Fibroblast of gingiva (primary cell): ENCODE data around the gene ABR.
"Not testable (repeated sequence)": the region's sequence is repeated elsewhere in the genome, so short reads cannot be mapped to it uniquely, and the experiment has no call there.

Experiments used
- DNase-seq: peaks from one replicate; pipeline ENCODE4 v3.0.0-alpha.2; 2011; ENCODE audit warnings: low read depth

Gene ABR

DNA sequence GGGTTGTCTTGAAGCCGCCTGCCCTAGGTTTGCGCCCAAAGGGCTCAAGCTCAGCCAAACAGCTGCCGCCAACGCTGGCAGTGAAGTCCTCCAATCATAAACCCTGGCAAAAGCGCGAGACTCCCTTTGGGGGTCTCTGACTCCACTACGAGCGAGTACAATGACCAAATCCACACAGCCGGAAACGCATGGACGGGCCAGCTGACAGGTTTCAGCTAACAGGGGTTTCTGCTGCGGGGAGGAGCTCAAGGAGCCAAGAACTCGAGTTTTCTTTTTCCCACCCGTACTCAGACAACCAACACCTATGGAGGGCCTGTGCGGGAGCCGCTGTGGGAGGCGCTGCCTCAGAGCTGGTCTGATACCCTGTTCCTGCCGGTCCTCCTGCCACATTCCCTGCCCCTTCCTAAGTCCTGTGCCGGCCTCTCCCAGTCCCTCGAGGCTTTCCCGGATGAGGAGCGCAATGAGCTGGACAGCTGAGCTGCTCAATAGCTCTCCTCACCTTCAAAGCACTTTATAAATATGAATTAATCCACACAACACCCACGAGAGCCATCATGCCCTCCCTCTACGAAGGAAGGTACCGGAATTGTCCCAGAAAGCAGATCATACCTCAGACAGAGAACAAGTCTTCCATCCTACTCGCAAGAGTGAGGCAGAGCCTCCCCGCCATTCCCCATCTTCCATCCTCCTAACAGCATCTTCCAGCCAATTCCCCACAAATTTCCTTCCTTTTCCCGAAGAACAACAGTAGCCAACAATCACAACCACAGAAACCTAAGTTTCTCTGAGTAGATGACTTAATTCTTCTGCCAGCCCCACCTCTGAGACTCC is 6.1 kb downstream of the ABR start:
- DNase-seq, result no peak

DNA sequence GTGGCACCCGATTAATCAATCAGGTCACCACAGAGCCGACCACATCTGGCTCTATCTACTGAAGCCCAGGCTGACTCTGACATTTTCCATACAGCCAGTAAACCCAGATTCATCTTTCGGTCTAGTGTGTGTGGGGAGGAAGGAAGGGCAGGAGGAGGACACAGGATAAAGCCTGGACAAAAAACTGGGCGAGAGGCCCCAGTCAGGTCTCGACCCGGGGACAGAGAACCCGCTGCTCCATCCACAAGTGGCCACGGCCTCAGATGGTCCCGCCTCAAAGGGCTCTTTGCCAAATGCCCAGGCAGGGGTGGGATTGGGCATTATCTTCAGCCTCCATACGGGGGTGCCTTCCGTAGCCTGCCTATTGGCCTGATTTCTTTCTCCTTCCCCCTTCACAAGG is 7.8 kb downstream of the ABR start:
- no peak for DNase-seq

DNA sequence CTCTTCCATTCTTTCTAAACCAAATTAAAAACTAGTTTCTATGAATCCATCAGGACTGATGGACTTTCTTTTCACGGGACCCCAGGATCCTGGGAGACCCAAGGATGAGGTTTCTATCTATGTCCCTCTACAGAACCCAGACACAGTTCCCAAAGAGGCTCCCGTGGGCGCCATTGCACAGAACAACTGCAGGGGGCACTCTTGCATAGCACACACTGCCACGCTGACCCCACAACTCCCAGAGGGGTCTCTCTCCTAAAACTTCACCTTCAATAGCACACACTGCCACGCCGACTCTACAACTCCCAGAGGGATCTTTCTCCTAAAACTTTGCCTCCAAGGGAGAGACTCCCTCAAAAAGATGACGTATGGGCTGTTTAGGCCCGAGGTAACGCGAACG is 9.0 kb downstream of the ABR start:
- DNase-seq, result no peak

DNA sequence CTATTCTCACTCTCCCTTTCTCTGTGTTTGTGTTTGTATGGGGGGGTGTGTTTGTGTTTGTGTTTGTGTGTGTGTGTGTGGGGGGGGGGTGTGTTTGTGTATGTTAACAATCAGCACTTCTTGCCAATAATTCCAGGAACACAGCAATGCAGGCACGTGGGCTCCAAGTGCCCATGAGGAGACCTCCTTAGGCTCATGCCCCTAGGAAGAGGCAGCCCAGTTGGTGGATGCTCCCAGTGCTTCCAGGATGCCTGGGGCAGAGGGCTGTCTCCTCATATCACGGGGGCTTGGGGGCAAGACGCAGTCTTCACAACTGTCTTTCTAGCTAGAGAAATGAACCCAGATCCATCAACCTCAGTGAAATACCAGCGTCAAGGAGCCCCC is 9.9 kb downstream of the ABR start:
- no peak for DNase-seq

DNA sequence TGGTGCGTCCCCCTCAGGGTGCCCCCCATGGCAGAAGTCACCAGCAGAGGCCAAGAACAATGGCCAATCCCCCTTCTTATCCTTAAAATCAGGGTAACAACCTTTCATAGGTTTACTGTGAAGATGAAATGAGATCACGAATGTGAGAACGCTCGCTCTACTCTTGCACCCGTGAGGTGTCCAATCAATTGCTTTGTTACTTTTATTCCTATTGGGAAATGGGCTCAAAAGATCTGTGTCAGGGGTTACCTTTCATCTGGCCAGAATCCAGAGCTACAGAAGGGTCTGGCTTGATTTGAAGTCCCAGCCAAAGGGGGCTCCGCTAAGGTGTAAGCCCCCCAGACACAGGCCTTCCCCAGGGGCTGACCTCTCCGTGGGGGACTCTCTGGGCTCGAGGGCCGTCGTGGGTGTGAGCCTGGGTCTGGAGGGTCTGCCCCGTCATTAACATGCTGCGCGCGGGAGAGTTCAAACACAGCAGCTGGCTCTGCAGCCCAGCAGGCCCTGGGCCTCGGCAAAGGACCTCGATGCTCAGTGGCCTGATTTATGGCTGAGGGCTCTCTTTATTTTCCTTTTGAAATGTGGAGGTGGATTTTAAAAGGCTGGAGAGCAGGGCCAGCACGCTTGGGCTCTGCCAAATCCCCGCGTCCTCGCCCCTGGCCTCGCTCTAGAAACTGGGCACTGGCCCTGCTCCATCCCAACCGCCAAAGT is 10.4 kb downstream of the ABR start:
- no peak for DNase-seq

DNA sequence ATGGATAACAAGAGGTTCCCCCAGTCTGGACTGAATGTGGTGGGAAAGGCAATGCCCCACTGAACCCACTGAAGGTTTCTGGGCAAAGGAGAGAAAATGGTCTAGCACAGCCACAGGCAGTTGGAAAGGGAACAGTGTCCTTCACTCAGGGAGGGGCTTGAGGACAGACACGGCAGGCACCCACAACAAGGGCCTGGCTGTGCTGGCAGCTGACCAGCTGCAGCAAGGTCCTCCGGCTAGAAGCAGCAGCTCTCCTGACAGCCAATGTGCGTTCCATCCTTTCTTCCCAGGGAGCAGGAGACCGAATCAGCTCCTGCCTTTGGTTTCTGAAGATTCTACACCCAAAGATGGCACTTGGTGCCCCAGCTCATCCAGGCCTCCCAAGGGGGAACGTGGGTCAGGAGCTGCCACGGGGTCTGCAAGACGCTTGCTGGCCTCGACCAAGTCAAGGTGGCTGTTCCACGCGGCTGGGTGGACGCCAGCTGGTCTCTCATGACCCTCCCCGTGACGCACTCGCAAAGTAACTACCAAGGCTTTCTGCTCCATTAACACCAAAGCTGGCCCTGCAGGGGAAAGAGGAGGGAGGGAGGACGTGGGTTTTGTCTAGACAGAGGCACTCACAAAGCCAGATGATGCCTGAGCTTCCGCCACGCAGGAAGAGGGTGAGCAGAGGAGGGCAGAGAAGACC is 11.1 kb downstream of the ABR start:
- no peak for DNase-seq

DNA sequence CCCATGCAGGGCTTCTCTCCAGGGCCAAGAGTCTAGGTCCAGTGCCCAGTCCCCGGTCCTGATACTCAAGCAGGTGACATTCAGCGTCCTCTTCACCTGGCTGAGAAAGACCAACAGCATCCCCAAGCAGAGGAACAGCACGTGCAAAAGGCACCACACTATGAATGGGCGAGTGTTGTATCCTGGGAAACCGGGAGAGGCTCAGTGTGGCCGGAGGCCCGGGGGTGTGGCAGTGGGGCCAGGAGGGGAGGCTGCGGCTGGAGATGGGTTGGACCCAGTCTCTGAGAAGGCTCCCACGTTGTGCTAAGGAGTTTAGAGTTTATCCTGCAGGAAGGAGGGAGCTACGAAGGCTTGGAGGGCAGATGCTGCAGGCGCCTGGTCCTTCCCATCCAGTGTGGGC is 13.5 kb downstream of the ABR start:
- no peak for DNase-seq

DNA sequence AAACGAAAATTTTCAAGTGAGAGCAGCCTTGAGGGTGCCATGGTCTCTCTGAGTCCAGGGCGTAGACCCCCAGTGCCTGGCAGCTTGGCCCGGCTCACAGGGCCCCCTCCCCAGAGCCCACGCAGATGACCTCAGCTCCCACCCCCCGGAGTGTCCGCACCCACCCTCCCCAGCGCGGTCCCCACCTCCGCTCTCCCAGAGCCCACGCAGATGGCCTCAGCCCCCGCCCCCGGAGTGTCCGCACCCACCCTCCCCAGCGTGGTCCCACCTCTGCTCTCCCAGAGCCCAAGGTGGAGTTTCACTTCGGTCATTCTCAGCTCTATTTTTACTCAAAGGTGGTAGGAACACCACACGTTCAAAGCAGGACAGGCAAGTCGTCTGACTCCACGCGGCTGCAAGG is 13.9 kb downstream of the ABR start:
- no peak for DNase-seq

DNA sequence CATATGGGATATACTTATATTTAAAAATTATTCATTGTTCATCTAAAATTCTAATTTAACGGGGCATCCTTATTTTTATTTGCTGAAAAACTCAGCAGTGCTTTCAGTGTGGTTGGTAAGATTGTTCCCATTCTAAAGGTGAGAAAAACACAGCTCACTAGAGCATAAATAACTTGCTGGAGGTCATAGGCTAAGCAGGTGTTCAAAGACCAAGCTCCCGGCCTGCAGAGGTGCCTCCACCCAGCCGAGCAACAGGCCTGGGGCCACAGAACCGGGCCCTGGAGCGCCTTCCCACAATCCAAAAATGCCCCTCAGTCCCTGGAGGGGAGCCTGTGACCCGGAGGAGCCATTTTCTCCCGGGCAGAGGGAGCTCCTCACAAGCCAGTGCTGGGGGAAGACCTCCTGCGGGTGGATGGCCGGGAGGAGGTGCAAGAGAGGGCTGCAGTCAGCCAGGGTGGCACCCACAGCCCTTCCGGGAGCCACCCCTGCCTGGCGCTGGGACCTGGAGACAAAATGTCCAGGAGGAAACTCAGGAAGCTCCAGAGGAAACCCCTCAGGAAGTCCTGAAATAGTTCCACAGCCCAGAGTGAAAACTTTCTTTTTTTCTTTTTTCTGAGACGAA is 14.7 kb downstream of the ABR start:
- no peak for DNase-seq

DNA sequence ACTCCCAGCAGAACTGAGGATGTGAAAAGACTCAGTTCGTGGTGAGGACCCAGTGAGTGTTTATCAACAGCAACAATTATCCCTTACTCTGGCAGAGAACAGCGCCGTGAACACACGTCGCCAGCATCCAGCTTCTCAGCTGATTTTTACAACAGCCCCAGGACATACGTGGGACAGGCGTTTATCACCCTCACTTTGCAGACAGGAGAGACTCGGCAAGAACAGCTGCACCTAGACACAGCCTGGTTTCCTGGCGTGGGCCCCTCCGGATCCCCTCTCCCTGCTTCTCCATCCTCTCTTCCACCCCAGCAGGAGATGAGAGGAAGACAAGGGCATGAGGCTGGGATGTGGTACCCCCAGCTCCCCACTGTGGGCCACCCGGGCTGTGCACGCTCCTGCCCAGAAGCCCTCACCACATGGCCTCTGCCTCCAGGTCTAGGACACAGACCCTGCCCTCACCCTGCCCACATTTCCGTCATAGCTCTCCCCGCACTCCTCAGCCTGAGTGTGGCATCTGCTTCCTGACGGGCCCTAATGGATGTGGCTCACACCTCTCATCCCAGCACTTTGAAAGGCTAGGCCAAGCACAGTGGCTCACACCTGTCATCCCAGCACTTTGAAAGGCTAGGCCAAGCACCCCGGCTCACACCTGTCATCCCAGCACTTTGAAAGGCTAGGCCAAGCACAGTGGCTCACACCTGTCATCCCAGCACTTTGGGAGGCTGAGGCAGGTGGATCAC is 17.5 kb downstream of the ABR start:
- DNase-seq, result no peak

DNA sequence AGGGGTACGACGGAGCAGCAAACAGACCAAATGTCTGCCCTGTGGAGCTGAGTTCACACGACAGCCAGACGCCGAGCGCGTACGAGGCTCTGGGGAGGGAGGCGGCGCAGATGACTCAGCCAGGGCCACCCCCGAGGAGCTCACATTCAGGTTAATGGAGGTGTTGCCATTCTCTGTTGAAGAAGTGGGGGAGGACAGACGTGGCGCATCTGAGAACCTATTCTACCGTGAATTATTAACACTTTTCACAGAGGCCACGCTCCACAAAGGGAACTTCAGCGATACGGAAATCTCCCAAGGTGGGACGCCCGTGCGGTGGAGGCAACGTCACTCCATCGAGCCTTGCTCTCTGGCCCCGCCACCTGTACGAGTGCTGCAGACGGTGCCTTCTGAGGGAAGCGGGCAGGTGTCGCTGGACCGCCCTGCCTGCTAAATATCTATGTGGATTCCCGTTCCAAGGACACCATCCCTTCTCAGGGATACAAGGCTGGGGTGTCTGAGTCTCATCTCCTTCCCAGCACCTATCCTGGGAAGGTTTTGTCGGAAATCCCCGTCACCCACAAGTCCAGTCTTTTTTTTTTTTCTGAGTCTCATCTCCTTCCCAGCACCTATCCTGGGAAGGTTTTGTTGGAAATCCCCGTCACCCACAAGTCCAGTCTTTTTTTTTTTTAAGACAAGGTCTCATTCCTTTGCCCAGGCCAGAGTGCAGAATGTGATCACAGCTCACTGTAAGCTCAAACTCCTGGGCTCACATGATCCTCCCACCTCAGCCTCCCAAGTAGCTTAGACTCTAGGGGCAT is 19.0 kb downstream of the ABR start:
- DNase-seq, result no peak

DNA sequence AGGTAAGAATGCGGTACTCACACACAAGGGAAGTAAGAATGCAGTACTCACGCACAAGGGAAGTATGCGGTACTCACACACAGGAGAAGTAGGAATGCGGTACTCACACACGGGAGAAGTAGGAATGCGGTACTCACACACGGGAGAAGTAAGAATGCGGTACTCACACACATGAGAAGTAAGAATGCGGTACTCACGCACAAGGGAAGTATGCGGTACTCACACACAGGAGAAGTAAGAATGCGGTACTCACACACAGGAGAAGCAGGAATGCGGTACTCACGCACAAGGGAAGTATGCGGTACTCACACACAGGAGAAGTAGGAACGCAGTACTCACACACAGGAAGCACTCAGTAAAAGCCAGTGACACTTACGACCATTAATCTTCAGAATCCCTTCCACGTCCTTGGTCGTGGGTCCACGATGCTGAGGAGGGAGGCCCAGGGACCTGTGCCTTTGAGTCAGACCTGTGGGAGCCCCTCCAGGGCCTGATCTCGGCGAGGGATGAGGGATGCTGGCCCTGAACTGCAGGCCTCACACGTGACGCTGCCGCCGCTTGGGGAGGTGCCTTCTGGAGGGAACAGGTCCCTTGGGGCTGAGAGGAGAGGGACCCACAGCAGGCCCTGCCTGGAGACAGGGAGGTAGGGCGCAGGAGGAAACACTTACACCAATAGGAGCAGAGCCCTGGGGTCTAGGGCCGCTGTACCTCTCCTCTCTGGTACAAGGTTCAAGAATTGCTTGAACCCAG is 20.2 kb downstream of the ABR start:
- no peak for DNase-seq

DNA sequence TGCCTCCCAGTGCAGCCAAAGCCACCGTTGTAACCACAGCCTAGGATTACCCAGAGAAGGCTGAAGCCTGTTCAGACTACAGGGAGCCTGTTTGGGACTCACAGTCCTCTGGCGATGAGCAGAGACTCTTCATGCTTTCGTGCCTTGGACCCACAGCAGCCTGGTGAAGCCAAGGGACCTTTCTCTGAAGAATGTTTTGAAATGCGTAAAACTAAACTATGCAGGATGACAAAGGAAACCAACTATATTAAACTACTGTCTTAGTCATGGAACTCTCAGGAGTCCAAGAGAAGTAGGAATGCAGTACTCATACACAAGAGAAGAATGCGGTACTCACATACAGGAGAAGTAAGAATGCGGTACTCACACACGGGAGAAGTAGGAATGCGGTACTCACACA is 20.9 kb downstream of the ABR start:
- no peak for DNase-seq

DNA sequence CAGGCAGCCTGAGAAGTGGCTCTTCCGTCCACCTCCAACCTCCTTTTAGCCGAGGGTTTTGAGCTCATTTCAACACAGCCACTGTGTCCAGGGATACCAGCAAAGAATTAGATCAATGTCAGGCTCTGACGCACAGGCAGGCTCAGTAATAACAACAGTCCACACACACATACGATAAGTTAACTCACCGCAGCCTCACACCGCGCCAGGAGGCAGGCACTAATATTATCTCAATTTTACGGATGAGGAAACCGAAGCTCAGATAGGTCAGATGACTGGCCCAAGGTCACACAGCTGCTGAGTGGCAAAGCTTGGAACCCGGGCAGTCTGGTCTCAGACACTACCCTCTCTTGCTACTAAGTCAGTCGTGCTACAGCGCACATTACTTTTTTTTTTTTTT is 22.9 kb downstream of the ABR start:
- DNase-seq, result no peak

DNA sequence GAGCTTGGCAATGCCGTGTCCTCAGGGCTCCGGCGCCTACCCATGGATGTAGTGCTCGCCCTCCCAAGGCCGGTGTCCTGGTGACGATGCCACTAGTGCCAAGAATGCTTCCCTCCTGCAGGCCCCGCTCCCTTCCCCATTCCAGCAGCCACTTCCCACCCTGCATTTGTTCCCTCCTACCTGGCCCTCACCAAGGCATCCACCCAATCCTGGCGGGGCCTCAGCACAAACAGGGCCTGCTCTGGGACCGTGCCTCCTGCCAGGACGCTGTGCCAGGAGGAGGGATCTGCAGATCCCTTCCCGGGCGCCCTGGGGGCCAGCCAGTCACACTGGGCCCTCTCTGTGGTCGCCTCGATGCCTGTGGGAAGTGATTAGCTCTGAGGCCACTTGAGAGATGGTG is 25.1 kb downstream of the ABR start:
- DNase-seq, result no peak

DNA sequence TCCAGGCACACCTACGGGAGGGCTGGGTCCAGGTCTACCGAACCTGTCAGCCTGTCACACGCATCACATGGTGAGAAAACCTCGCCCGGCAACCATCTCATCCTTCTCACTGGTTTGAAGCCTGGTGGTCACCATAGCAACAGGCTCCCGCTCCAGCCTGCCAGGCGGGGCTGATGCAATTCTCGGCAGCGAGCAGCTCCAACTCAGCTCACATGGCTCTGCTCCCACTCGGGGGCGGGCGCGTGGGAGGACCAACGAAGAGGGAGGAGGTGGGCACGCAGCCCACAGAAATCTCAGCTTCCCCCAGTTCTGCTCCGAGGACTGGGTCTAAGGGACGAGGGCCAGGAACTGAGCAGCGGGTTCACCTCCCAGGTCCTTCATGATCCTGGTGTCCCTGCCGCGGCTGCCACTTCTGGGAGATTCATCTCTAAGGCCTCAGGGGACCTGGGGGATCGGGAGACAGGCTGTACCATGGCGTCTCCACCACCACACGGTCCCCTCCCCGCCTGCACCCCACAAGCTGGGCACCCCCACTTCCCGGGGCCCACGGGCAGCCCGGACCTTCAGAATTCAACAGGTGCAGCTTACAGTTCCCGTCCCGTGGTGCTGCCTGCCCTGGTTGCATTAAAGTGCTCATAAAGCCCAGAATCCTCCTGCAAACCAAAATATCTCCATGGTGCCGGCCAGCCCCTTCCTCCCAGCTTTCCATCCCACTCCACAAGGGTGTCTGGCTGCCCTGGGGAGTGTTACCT is 25.8 kb downstream of the ABR start:
- DNase-seq, result peak; percentile 75

DNA sequence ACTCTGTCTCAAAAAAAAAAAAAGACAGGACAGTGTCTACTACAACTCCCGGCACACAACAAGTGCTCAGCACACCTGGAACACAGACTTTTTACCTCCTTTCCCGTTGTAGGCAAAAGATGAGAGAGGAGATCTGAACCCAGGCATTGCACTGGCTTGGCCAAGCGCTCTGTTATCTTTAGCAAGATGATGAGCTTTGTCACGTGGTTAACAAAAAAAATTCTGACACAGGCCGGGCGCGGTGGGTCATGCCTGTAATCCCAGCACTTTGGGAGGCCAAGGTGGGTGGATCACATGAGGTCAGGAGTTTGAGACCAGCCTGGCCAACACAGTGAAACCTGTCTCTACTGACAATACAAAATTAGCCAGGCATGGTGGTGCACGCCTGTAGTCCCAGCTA is 27.2 kb downstream of the ABR start:
- DNase-seq, result not testable (repeated sequence)

DNA sequence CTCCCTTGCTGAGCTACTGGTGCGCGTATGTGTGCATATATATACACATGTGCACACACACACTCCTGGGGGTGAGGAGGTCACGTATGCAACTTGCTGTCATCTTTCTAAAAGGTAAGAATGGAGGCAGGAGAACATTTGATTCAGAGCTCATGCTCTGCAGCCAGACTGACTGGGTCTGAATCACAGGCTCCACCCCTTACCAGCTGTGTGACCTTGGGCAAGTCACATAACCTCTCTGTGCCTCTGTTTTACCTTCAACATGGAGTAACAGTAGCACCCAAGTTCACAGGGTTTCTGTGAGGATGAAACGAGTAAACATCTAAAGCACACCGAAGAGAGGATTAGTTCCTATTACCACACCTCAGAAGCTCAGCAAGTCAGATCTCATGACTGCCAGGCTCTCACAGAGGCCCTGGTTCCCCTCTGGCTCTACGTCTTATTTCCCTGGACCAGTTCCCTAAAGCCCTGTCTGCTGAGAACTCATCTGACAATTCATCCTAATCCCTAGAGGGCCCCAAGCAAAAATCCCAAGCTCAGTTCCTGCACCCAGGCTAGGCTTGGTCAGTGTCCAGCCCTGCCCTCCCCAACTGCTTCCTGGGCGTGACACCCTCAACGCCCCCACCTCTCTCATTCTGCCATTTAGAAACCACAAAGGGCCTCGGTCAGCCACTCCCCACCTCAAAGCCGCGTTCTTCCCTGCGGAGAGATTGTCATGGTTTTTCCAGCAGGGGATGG is 28.7 kb downstream of the ABR start:
- no peak for DNase-seq

DNA sequence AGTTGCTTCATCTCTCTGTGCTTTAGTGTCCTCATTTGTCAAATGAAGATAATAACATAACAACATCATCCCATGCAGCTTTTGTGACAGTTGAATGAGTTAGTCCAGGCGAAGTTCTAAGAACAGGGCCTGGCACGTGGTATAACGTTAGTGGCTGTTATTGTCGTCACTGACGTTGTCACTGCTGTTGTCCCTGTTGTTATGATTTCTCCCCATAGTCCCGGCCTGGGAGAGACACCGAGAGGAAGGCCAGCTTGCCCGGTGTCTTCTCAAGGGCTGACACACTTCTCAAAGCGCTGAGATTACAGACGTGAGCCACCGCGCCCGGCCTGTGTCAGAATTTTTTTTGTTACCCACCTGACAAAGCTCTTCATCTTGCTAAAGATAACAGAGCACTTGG is 29.9 kb downstream of the ABR start:
- no peak for DNase-seq
